Liver (tissue), 9 donors: ENCODE measurements around the gene PLCB1. TPM values are rescaled to one million over a fixed set of nuclear protein-coding genes. Genes with fewer than 3 reads are reported as not detected.

Experiments
- DNase-seq: peaks from one replicate; pipeline ENCODE4 v3.0.0-alpha.2; 2017; ENCODE audit warnings: low spot score
- H3K27ac ChIP-seq, 2 donors: one replicate each; pipeline ENCODE4 v1.7.0; 2013; ENCODE audit warnings: inconsistent platforms in 2 of 2, low read length in 2 of 2, control low read depth in 1 of 2, low read depth in 1 of 2, mild to moderate bottlenecking in 1 of 2
- H3K27me3 ChIP-seq, 4 donors: one replicate each; pipeline versions ENCODE4 v1.6.1 to v1.7.0; 2013; ENCODE audit warnings: low read length in 3 of 4, inconsistent platforms in 1 of 4, mild to moderate bottlenecking in 1 of 4, moderate library complexity in 1 of 4; ENCODE audit not compliant: control insufficient read depth in 4 of 4, insufficient read depth in 4 of 4
- H3K36me3 ChIP-seq, 4 donors: one replicate each; pipeline versions ENCODE4 v1.6.1 to v1.7.0; 2013; ENCODE audit warnings: low read length in 3 of 4, mild to moderate bottlenecking in 3 of 4, low read depth in 1 of 4, moderate library complexity in 1 of 4; ENCODE audit not compliant: control insufficient read depth in 4 of 4, insufficient read depth in 3 of 4
- H3K4me1 ChIP-seq, 4 donors: one replicate each; pipeline versions ENCODE4 v1.6.1 to v1.7.0; 2013; ENCODE audit warnings: low read length in 3 of 4, mild to moderate bottlenecking in 3 of 4, moderate library complexity in 1 of 4; ENCODE audit not compliant: control insufficient read depth in 4 of 4, insufficient read depth in 4 of 4
- H3K4me3 ChIP-seq, 3 donors: one replicate each; pipeline versions ENCODE4 v1.6.1 to v1.7.0; 2013; ENCODE audit warnings: low read length in 3 of 3, control low read depth in 1 of 3, low read depth in 1 of 3, mild to moderate bottlenecking in 1 of 3
- H3K9ac ChIP-seq, 2 donors: one replicate each; pipeline ENCODE4 v1.7.0; 2013; ENCODE audit warnings: low read length in 2 of 2, mild to moderate bottlenecking in 2 of 2, moderate library complexity in 2 of 2, control low read depth in 1 of 2, low read depth in 1 of 2
- H3K9me3 ChIP-seq, 4 donors: one replicate each; pipeline versions ENCODE4 v1.6.1 to v1.7.0; 2013; ENCODE audit warnings: low read length in 3 of 4; ENCODE audit not compliant: control insufficient read depth in 4 of 4
- CTCF ChIP-seq: fragments of 150-350 bp; IDR thresholded peaks from 2 replicates; pipeline ENCODE4 v1.5.1; 2017; ENCODE audit warnings: improper control_type of control experiment, low read depth, low read length; ENCODE audit not compliant: missing input control
- EGR1 ChIP-seq, 2 donors: IDR thresholded peaks; 2 replicates each; pipeline ENCODE4 v1.6.1; 2016 to 2018; ENCODE audit warnings: antibody characterized with exemption in 2 of 2, low read depth in 2 of 2
- FOXA1 ChIP-seq: IDR thresholded peaks from 2 replicates; pipeline ENCODE4 v1.6.1; 2016; ENCODE audit warnings: antibody characterized with exemption
- FOXA2 ChIP-seq: IDR thresholded peaks from 2 replicates; pipeline ENCODE4 v1.6.1; 2016; ENCODE audit warnings: antibody characterized with exemption
- GABPA ChIP-seq, 2 donors: IDR thresholded peaks in 1 of 2; conservative IDR thresholded peaks in 1 of 2; 2 replicates each; pipeline ENCODE4 v1.6.1; 2016; ENCODE audit warnings: antibody characterized with exemption in 2 of 2, mild to moderate bottlenecking in 1 of 2, moderate library complexity in 1 of 2
- HNF4A ChIP-seq, 2 donors: conservative IDR thresholded peaks; 2 replicates each; pipeline ENCODE4 v1.6.1; 2016; ENCODE audit warnings: antibody characterized with exemption in 2 of 2, mild to moderate bottlenecking in 2 of 2
- HNF4G ChIP-seq: IDR thresholded peaks from 2 replicates; pipeline ENCODE4 v1.6.1; 2016; ENCODE audit warnings: antibody characterized with exemption
- JUND ChIP-seq, 2 donors: IDR thresholded peaks; 2 replicates each; pipeline ENCODE4 v1.6.1; 2016; ENCODE audit warnings: antibody characterized with exemption in 2 of 2
- MAX ChIP-seq: IDR thresholded peaks from 2 replicates; pipeline ENCODE4 v1.6.1; 2016; ENCODE audit warnings: antibody characterized with exemption
- NR2F2 ChIP-seq: IDR thresholded peaks from 2 replicates; pipeline ENCODE4 v1.6.1; 2016; ENCODE audit warnings: antibody characterized with exemption
- RAD21 ChIP-seq, 2 donors: IDR thresholded peaks; 2 replicates each; pipeline ENCODE4 v1.6.1; 2016; ENCODE audit warnings: antibody characterized with exemption in 2 of 2, mild to moderate bottlenecking in 2 of 2
- REST ChIP-seq: IDR thresholded peaks from 2 replicates; pipeline ENCODE4 v1.6.1; 2016; ENCODE audit warnings: antibody characterized with exemption, mild to moderate bottlenecking
- RXRA ChIP-seq, 2 donors: IDR thresholded peaks; 2 replicates each; pipeline ENCODE4 v1.6.1; 2017 to 2018; ENCODE audit warnings: antibody characterized with exemption in 2 of 2, mild to moderate bottlenecking in 1 of 2
- SP1 ChIP-seq: IDR thresholded peaks from 2 replicates; pipeline ENCODE4 v1.6.1; 2018; ENCODE audit warnings: antibody characterized with exemption, mild to moderate bottlenecking
- TAF1 ChIP-seq: conservative IDR thresholded peaks from 2 replicates; pipeline ENCODE4 v1.6.1; 2016; ENCODE audit warnings: antibody characterized with exemption, mild to moderate bottlenecking
- YY1 ChIP-seq: IDR thresholded peaks from 2 replicates; pipeline ENCODE4 v1.6.1; 2016; ENCODE audit warnings: antibody characterized with exemption, mild to moderate bottlenecking
- ZBTB33 ChIP-seq: IDR thresholded peaks from 2 replicates; pipeline ENCODE4 v1.6.1; 2016; ENCODE audit warnings: antibody characterized with exemption
- WGBS: extraction: QIAGEN DNeasy Blood & Tissue Kit; methylation state at CpG from one replicate; pipeline ENCODE4 v1.1.7; 2013; 5-methylcytosine and 5-hydroxymethylcytosine counted together
- polyA plus RNA-seq, 2 donors: library from polyadenylated mRNA; stranded (reverse) in 1 of 2; unstranded in 1 of 2; fragments of 200-250 nt in 1 of 2; fragments of >200 nt in 1 of 2; fragmentation: Nextera tagmentation in 1 of 2; extraction: Ambion mirVana in 1 of 2; gene quantifications; one replicate each; pipeline versions ENCODE4 v1.2.1 to v1.2.3, GENCODE V29; 2013 to 2015
- total RNA-seq, 2 donors: library from RNA; depleted of rRNA; stranded (reverse); fragments of >200 nt; gene quantifications; one replicate each; pipeline ENCODE4 v1.2.3, GENCODE V29; 2014
- TF ChIP-seq, protein P1 (sequence below): IDR thresholded peaks from 2 replicates; pipeline ENCODE4 v1.6.1; 2016; ENCODE audit warnings: antibody characterized with exemption
- donor health status: healthy.
- donor health status: healthy.
- donor health status: healthy.
- donor health status: healthy.
- donor health status: healthy.

Gene PLCB1
- total and polyA plus RNA-seq, 4 donors = 3.7 to 13.5 (median 5.9) TPM

DNA sequence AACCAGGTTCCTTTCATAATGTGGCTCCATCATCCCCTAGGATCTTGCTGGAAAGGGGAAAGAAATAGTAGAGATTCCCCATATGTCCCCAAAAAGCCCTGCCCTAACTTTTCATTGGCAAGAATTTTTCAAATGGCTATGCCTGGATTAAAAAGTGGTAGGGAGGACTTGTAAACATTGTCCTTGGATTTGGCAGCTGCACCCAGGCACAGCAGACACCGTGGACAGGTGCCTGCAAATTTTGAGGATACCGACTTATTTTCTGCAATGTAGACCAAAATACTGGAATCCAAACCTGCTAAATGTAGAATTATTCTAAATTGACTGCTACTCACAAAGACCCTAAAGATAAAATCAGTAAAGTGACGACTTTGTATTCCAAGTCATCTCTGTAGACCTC is 733.6 kb downstream of the PLCB1 start:
- 96% methylated on average over 3 of the region's 3 CpGs for WGBS
- DNase-seq = no peak
- Histone ChIP-seq H3K9me3 (no peaks in the 10 kb centered on the region), H3K36me3 (no peaks in the 10 kb centered on the region), H3K4me3 (no peak overlapping the region), H3K27me3 (no peaks in the 10 kb centered on the region), H3K27ac (no peak overlapping the region), H3K4me1 (no peaks in the 10 kb centered on the region), H3K9ac (no peak overlapping the region)
- TF ChIP-seq RAD21 (IDR thresholded peaks at IDR 0.05) (no peak), MAX (no peak), GABPA (IDR thresholded peaks at IDR 0.05 in 1 of 2, conservative IDR thresholded peaks at IDR 0.05 in 1 of 2) (no peak), FOXA2 (no peak), FOXA1 (no peak), TAF1 (no peak), JUND (IDR thresholded peaks at IDR 0.05) (no peak), CTCF (no peak), HNF4G (no peak), ZBTB33 (no peak), NR2F2 (no peak), HNF4A (conservative IDR thresholded peaks at IDR 0.05) (no peak), EGR1 (IDR thresholded peaks at IDR 0.05; ENCODE audit: low read depth in 2 of 2) (no peak), SP1 (no peak), REST (no peak), RXRA (IDR thresholded peaks at IDR 0.05) (no peak), YY1 (no peak)
- TF ChIP-seq, protein P1, sequence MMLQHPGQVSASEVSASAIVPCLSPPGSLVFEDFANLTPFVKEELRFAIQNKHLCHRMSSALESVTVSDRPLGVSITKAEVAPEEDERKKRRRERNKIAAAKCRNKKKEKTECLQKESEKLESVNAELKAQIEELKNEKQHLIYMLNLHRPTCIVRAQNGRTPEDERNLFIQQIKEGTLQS = no peak
